GM12878 (cell line): Measurements from ENCODE around the gene BHLHE23.
"Not testable (repeated sequence)": the region's sequence is repeated elsewhere in the genome, so short reads cannot be mapped to it uniquely, and the experiment has no call there.

Experiments
- CHD1 ChIP-seq: IDR thresholded peaks from 2 replicates; pipeline ENCODE4 v1.6.1; 2012; ENCODE audit warnings: low read depth, low read length, improper control_type of control experiment
- EGR1 ChIP-seq, 2 experiments: IDR thresholded peaks; 1 replicate in 1 of 2; 2 replicates in 1 of 2; pipeline ENCODE4 v1.6.1; 2011 to 2012; ENCODE audit warnings: low read depth in 2 of 2, low read length in 2 of 2, borderline replicate concordance in 1 of 2, mild to moderate bottlenecking in 1 of 2, moderate library complexity in 1 of 2
- FOXM1 ChIP-seq: IDR thresholded peaks from 2 replicates; pipeline ENCODE4 v1.6.1; 2012; ENCODE audit warnings: low read depth, mild to moderate bottlenecking, inconsistent platforms, low read length, moderate library complexity
- TF ChIP-seq, protein P1 (sequence below): IDR thresholded peaks from 2 replicates; pipeline ENCODE4 v1.6.1; 2011; ENCODE audit warnings: borderline replicate concordance, low read depth, mild to moderate bottlenecking, moderate library complexity, mixed read lengths, low read length; ENCODE audit not compliant: insufficient read depth; ENCODE audit errors: extremely low read length
- TF ChIP-seq, protein P2 (sequence below): fragments of 450-650 bp; formaldehyde crosslinking; IDR thresholded peaks from 2 replicates; pipeline ENCODE4 v1.5.0; 2022; ENCODE audit warnings: mild to moderate bottlenecking, missing genetic modification characterization

DNA sequence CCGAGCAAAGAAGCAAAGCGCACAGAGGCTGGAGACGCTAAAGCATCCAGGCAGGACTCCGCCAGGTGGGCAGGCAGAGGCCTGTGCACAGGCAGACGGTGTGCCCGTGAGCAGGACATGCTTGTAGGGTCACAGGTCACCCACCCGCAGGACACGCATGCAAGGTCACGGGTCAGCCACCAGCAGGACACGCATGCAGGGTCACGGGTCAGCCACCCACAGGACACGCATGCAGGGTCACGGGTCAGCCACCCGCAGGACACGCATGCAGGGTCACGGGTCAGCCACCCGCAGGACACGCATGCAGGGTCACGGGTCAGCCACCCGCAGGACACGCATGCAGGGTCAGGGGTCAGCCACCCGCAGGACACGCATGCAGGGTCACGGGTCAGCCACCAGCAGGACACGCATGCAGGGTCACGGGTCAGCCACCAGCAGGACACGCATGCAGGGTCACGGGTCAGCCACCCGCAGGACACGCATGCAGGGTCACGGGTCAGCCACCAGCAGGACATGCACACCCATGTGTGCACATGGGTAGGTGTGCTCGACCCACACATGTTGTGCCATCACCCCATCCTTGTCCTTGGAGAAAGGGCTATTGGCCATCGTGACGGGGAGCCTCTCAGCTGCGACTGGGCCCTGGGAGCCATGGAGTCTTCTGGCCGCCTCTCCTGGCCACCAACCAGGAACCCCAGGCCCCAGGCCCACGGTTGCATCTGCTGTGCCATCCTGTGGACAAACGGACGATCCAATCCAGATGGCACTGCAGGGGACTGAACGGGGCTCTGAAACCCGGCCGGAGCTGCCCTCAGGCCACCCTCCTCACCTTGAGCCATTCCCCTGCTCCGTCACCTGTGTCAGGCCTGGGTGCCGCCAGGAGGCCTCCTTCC, 28.2 kb upstream of the BHLHE23 start:
- not testable (repeated sequence) for TF ChIP-seq FOXM1; EGR1 (IDR thresholded peaks at IDR 0.05; ENCODE audit: borderline replicate concordance in 1 of 2, low read depth in 2 of 2, low read length in 2 of 2); CHD1
- TF ChIP-seq, protein P1, sequence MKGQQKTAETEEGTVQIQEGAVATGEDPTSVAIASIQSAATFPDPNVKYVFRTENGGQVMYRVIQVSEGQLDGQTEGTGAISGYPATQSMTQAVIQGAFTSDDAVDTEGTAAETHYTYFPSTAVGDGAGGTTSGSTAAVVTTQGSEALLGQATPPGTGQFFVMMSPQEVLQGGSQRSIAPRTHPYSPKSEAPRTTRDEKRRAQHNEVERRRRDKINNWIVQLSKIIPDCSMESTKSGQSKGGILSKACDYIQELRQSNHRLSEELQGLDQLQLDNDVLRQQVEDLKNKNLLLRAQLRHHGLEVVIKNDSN = not testable (repeated sequence)
- TF ChIP-seq, protein P2, sequence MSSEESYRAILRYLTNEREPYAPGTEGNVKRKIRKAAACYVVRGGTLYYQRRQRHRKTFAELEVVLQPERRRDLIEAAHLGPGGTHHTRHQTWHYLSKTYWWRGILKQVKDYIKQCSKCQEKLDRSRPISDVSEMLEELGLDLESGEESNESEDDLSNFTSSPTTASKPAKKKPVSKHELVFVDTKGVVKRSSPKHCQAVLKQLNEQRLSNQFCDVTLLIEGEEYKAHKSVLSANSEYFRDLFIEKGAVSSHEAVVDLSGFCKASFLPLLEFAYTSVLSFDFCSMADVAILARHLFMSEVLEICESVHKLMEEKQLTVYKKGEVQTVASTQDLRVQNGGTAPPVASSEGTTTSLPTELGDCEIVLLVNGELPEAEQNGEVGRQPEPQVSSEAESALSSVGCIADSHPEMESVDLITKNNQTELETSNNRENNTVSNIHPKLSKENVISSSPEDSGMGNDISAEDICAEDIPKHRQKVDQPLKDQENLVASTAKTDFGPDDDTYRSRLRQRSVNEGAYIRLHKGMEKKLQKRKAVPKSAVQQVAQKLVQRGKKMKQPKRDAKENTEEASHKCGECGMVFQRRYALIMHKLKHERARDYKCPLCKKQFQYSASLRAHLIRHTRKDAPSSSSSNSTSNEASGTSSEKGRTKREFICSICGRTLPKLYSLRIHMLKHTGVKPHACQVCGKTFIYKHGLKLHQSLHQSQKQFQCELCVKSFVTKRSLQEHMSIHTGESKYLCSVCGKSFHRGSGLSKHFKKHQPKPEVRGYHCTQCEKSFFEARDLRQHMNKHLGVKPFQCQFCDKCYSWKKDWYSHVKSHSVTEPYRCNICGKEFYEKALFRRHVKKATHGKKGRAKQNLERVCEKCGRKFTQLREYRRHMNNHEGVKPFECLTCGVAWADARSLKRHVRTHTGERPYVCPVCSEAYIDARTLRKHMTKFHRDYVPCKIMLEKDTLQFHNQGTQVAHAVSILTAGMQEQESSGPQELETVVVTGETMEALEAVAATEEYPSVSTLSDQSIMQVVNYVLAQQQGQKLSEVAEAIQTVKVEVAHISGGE (CRISPR knock-in tag) = not testable (repeated sequence)
